ENCODE measurements around the gene NGRN.
"Not testable (repeated sequence)": the region's sequence is repeated elsewhere in the genome, so short reads cannot be mapped to it uniquely, and the experiment has no call there.

- TF ChIP-seq CTCF (conservative IDR thresholded peaks at IDR 0.05; ENCODE audit: low read depth in 2 of 2): 0 out of 4 replicates have a peak, but pooled peaks of 1 of the 2 experiments have one; percentile 2
- not testable (repeated sequence) for TF ChIP-seq EZH2phosphoT487 (IDR thresholded peaks at IDR 0.05; ENCODE audit: unreplicated experiment)
Measured at GRCh38 chr15:90281637-90282036, 16.2 kb downstream of the NGRN start.
